ENCODE measurements around the gene FRMD8.

The FRMD8 gene

DNA sequence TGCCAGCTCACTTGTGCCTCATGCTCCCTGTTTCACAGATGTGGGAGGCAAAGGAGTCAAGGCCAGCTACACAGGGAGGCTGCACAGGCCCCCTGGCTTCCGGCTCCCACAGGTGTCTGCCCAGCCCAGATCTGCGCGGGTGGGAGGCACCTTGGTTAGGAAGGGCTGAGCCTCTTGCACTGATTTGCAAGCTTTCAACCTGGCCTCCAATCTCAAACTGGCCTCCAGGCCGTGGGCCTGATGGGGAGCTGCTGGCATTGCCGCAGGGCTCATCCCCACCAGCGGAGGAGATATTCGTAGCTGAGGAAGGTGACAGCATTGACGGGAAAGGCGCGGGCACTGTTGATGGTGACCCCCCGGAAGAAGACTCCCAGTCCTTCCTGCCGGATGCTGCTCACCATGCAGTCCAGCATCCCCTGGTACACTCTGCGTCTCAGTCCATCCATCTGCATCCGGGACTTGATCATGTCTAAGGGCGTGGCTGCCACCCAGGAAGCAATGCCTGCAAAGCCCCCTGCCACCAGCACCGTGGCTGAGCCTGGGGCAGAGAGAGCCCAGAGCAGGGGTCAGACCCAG is 10.2 kb upstream of the FRMD8 start:
- TF ChIP-seq, protein P1, sequence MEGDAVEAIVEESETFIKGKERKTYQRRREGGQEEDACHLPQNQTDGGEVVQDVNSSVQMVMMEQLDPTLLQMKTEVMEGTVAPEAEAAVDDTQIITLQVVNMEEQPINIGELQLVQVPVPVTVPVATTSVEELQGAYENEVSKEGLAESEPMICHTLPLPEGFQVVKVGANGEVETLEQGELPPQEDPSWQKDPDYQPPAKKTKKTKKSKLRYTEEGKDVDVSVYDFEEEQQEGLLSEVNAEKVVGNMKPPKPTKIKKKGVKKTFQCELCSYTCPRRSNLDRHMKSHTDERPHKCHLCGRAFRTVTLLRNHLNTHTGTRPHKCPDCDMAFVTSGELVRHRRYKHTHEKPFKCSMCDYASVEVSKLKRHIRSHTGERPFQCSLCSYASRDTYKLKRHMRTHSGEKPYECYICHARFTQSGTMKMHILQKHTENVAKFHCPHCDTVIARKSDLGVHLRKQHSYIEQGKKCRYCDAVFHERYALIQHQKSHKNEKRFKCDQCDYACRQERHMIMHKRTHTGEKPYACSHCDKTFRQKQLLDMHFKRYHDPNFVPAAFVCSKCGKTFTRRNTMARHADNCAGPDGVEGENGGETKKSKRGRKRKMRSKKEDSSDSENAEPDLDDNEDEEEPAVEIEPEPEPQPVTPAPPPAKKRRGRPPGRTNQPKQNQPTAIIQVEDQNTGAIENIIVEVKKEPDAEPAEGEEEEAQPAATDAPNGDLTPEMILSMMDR (IDR thresholded peaks at IDR 0.05; ENCODE audit: insufficient read depth, low read length, poor library complexity, severe bottlenecking) = no peak
- H3K27me3 ChIP-seq (replicated peaks; ENCODE audit: control insufficient read depth, insufficient read depth, low read length) = no peaks in the 10 kb centered on the region
- H3K4me3 ChIP-seq (replicated peaks; ENCODE audit: low read depth, low read length) = no peak overlapping the region

DNA sequence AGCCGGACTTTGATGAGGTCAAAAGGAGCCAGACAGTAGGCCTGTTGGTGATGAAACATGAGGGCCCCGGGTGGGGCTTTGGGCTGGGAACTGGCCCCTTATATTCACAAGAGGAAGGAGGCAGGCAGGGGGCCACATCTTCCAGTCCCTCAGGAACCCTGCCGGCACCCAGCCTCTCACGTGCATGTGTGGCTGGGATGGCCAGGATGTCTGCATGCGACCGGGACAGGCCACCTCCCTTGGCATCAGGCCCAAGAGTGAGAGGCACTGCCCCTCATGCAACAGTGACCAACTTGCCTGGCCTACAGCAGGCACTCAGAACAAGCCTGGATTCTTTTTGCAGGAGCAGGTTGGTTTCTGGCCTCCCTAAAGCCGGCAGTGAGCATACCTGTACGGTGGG is 9.4 kb upstream of the FRMD8 start:
- Histone ChIP-seq H3K4me3 (replicated peaks; ENCODE audit: low read depth, low read length) (no peak overlapping the region), H3K36me3 (ENCODE audit: control insufficient read depth, insufficient read depth, low read length) (peaks cover 11% of the 10 kb centered on the region), H3K27me3 (replicated peaks; ENCODE audit: control insufficient read depth, insufficient read depth, low read length) (no peaks in the 10 kb centered on the region)
- TF ChIP-seq, protein P1 (IDR thresholded peaks at IDR 0.05; ENCODE audit: insufficient read depth, low read length, poor library complexity, severe bottlenecking) = no peak
- DNase-seq (ENCODE audit: extremely low read depth, insufficient read length) = no peak

More for the DNA sequence above, 10.2 kb upstream of the FRMD8 start:
- no peak for DNase-seq (ENCODE audit: extremely low read depth, insufficient read length)
- peaks cover 11% of the 10 kb centered on the region for H3K36me3 ChIP-seq (ENCODE audit: control insufficient read depth, insufficient read depth, low read length)

DNA sequence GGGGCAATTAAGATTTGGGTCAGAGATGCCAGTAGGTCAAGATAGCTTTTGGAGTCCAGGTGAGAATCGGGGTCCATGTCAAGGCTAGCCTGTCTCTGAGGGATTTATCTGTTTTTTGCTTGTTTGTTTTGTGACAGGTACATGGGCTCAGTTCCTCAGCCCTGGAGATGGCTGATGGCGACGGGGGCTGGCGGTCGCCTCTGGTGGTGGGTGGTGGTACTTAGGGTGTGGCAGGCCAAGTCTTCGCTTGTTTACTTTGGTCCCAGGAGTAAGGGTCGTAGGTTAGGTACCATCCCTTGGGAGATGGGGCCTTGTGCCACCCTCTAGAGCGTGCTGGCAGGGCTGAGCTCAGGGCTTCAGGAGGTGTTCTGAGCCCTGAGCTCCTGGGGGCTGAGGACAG is 8.7 kb upstream of the FRMD8 start:
- no peak for DNase-seq (ENCODE audit: extremely low read depth, insufficient read length)
- Histone ChIP-seq H3K27me3 (replicated peaks; ENCODE audit: control insufficient read depth, insufficient read depth, low read length) (no peaks in the 10 kb centered on the region), H3K4me3 (replicated peaks; ENCODE audit: low read depth, low read length) (no peak overlapping the region), H3K36me3 (ENCODE audit: control insufficient read depth, insufficient read depth, low read length) (peaks cover 11% of the 10 kb centered on the region)
- TF ChIP-seq, protein P1 (IDR thresholded peaks at IDR 0.05; ENCODE audit: insufficient read depth, low read length, poor library complexity, severe bottlenecking) = no peak

DNA sequence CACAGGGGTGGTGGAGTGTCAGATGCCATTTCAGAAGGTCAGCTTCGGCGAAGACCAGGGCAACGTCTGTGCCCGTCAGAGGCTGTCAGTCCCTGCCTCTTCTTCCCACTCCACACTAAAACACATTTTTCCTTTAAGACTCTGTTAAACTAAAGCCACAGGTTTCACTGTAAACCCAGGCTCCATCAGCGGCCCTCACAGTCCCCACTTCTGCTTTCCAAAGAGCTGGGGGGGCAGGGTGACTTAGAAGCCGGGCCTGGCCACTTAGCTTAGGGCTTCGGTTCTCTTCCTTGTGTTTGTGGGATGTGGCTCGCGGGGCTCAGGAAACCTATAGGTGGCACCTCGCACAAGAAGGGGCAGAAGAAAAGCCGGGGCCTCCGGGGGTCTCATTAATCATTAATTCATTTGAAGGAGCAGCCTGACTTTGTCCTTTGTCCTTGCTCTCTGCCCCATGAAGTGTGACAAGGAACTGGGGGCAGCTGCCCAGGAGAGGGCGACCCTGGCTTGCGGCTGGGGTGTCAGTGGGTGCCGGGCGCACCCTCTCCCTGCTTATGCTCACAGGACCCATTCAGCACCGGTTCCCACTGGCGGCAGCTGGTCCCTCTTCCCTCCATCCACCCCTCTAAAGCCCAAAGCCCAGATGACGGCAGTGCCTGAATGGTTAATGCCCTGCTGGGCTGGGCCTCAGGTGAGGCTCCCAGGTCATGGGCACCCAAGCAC is 8.1 kb upstream of the FRMD8 start:
- Histone ChIP-seq H3K27me3 (replicated peaks; ENCODE audit: control insufficient read depth, insufficient read depth, low read length) (no peaks in the 10 kb centered on the region), H3K4me3 (replicated peaks; ENCODE audit: low read depth, low read length) (no peak overlapping the region), H3K36me3 (ENCODE audit: control insufficient read depth, insufficient read depth, low read length) (peaks cover 11% of the 10 kb centered on the region)
- TF ChIP-seq, protein P1 (IDR thresholded peaks at IDR 0.05; ENCODE audit: insufficient read depth, low read length, poor library complexity, severe bottlenecking) = no peak
- no peak for DNase-seq (ENCODE audit: extremely low read depth, insufficient read length)

DNA sequence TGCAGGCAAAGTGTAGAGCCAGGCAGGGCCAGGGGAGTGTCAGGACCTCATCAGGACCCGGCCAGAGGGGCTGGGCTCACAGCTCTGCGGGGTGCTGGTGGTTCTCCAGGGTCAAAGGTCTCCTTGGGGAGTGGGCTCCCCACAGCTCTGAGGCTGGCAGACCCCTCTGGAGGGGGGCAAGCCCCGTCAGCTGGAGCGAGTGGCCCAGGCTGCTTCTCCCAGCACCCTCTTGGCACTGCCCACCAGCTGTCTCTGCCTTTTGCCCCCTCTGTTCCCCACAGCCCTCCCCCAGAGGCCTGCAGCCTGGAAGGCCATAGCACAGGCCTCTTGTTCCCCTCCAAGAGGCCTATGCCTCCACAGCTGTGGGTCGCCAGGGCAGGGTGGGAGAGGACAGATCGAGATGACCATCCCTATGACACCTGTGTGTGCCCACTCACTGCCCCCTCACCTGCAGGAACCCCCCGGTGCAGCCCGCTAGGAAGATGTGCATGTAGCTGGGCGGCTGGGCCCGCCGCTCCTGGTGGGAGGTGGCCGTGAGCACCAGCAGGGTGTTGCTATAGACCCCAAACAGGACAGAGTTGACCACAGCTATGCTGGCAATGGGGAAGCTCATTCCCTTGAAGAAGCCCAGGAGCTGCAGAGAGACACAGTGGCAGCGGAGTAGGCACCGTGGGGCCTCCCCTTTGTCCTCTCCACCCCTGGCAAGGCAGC is 7.4 kb upstream of the FRMD8 start:
- DNase-seq (ENCODE audit: extremely low read depth, insufficient read length) = no peak
- H3K4me3 ChIP-seq (replicated peaks; ENCODE audit: low read depth, low read length) = no peak overlapping the region
- TF ChIP-seq, protein P1 (IDR thresholded peaks at IDR 0.05; ENCODE audit: insufficient read depth, low read length, poor library complexity, severe bottlenecking) = no peak
- H3K27me3 ChIP-seq (replicated peaks; ENCODE audit: control insufficient read depth, insufficient read depth, low read length) = no peaks in the 10 kb centered on the region
- peaks cover 11% of the 10 kb centered on the region for H3K36me3 ChIP-seq (ENCODE audit: control insufficient read depth, insufficient read depth, low read length)
